Activated gamma-delta T cell treated with Interleukin-2 at 50 U/mL for 16 hours (primary cell): Measurements from ENCODE around the gene SNRNP200.

Experiments
- DNase-seq: peaks from one replicate; pipeline ENCODE4 v3.0.0-alpha.2; 2020

SNRNP200 gene

GRCh38 chr2:96248624-96249023 is 56.7 kb downstream of the SNRNP200 start:
- no peak for DNase-seq

- DNase-seq = no peak
Observed at GRCh38 chr2:96247896-96248295, 57.5 kb downstream of the SNRNP200 start.

- DNase-seq = no peak
Observed at GRCh38 chr2:96247009-96247408, 58.3 kb downstream of the SNRNP200 start.

- DNase-seq = no peak
Observed at GRCh38 chr2:96245609-96246390, 59.5 kb downstream of the SNRNP200 start.

- no peak for DNase-seq
Observed at GRCh38 chr2:96243843-96244242, 61.5 kb downstream of the SNRNP200 start.

GRCh38 chr2:96241900-96242611 is 63.3 kb downstream of the SNRNP200 start:
- DNase-seq = peak; percentile 38

- no peak for DNase-seq
Observed at GRCh38 chr2:96241227-96241626, 64.1 kb downstream of the SNRNP200 start.

- no peak for DNase-seq
Observed at GRCh38 chr2:96240341-96241038, 64.9 kb downstream of the SNRNP200 start.

- DNase-seq = no peak
Observed at GRCh38 chr2:96239745-96240264, 65.5 kb downstream of the SNRNP200 start.

- DNase-seq = no peak
Observed at GRCh38 chr2:96239091-96239490, 66.3 kb downstream of the SNRNP200 start.

- DNase-seq = no peak
Observed at GRCh38 chr2:96238266-96238665, 67.1 kb downstream of the SNRNP200 start.

GRCh38 chr2:96236882-96237281 is 68.5 kb downstream of the SNRNP200 start:
- DNase-seq = no peak

GRCh38 chr2:96233880-96234316 is 71.4 kb downstream of the SNRNP200 start:
- DNase-seq = no peak

GRCh38 chr2:96233436-96233835 is 71.9 kb downstream of the SNRNP200 start:
- no peak for DNase-seq

GRCh38 chr2:96231316-96231715 is 74.0 kb downstream of the SNRNP200 start:
- DNase-seq = no peak

- DNase-seq = no peak
Observed at GRCh38 chr2:96225016-96225533, 80.3 kb downstream of the SNRNP200 start.
